Lower lobe of right lung (tissue), 2 donors: ENCODE measurements around the gene EFHD2. TPM values are rescaled to one million over a fixed set of nuclear protein-coding genes. Genes with fewer than 3 reads are reported as not detected.
A peak's percentile ranks its signal among the peaks of the same experiment; 100 is the strongest.
"Not testable (repeated sequence)": the region's sequence is repeated elsewhere in the genome, so short reads cannot be mapped to it uniquely, and the experiment has no call there.

ENCODE experiments used
- ATAC-seq, 2 donors: fragments of 200-7000 bp; cut with Tn5 transposase; one replicate each; pipeline ENCODE4 v1.9.1; 2020 to 2022; ENCODE audit warnings: mild to moderate bottlenecking in 2 of 2, moderate library complexity in 2 of 2
- DNase-seq: peaks from one replicate; pipeline ENCODE4 v3.0.0-alpha.2; 2020
- H3K27ac ChIP-seq: fragments of 200-600 bp; one replicate; pipeline ENCODE4 v1.8.0; 2022
- H3K27me3 ChIP-seq: fragments of 200-600 bp; one replicate; pipeline ENCODE4 v1.8.0; 2022; ENCODE audit warnings: low read depth
- H3K36me3 ChIP-seq: fragments of 200-600 bp; one replicate; pipeline ENCODE4 v1.8.0; 2022; ENCODE audit warnings: mild to moderate bottlenecking
- H3K4me1 ChIP-seq: fragments of 200-600 bp; one replicate; pipeline ENCODE4 v1.8.0; 2022
- H3K4me3 ChIP-seq: fragments of 200-600 bp; one replicate; pipeline ENCODE4 v1.8.0; 2022; ENCODE audit warnings: mild to moderate bottlenecking
- H3K9me3 ChIP-seq: fragments of 200-600 bp; one replicate; pipeline ENCODE4 v1.8.0; 2022
- intact Hi-C: fragments of 100-400 bp; cut with DNase I; formaldehyde crosslinking; loops from one replicate; pipeline ENCODE4 v1.11.0; 2022
- total RNA-seq: library from RNA; stranded (reverse); fragmentation: NEBNext Ultra II Directional; extraction: Animal tissue kit (Norgen Biotek cat#: 25700); gene quantifications from one replicate; pipeline ENCODE4 v1.2.1, GENCODE V29; 2021
- TF ChIP-seq, protein P1 (sequence below): fragments of 200-600 bp; IDR thresholded peaks from one replicate; pipeline ENCODE4 v1.8.0; 2022; ENCODE audit warnings: antibody characterized with exemption, mild to moderate bottlenecking
- donor health status: DM: no; HTN: yes; CAD: no; lungs with severe emphysema.

EFHD2 gene
- total RNA-seq, 1 donor from 2014 or later, result 100 TPM

DNA sequence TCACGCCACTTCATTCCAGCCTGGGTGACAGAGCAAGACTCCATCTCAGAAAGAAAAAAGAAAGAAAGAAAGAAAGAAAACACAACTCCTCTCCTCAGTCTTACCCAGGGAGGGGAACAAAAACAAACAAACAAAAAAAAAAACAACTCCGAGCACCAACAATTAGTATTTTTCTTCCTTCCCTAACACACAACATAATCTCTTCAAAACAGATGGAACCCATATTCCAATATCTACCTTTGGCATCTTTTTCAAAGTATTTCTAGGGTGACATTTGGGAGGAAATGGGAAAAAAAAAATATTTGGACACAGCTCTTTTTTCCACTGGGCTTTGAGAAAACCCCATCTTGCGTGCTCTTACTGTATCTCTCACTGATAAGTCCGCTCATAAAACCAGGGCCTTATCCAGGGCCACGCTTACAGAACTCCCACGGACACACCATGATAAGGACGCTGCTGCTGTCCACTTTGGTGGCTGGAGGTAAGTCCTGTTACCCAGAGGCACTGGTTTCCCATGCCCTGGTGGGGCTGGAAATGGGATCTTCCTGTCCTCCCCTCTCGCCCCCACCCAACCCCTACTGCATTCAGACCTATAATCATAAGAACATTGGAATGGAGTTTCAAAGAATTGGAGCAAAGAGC lies 46.7 kb downstream of the EFHD2 start, which contains the start of gene CELA2A:
Gene CELA2A, plus strand, starts transcription at position 420 of the 642 bp plus-strand sequence. Its CDS starts 22 bp downstream, at position 442.
- Histone ChIP-seq H3K4me3 (no peak within 1 kb of the TSS), H3K4me1 (no peaks in the 10 kb centered on the region), H3K27ac (no peak within 1 kb of the TSS), H3K36me3 (no peaks in the 10 kb centered on the region), H3K9me3 (no peaks in the 10 kb centered on the region), H3K27me3 (no peaks in the 10 kb centered on the region)
- TF ChIP-seq, protein P1, sequence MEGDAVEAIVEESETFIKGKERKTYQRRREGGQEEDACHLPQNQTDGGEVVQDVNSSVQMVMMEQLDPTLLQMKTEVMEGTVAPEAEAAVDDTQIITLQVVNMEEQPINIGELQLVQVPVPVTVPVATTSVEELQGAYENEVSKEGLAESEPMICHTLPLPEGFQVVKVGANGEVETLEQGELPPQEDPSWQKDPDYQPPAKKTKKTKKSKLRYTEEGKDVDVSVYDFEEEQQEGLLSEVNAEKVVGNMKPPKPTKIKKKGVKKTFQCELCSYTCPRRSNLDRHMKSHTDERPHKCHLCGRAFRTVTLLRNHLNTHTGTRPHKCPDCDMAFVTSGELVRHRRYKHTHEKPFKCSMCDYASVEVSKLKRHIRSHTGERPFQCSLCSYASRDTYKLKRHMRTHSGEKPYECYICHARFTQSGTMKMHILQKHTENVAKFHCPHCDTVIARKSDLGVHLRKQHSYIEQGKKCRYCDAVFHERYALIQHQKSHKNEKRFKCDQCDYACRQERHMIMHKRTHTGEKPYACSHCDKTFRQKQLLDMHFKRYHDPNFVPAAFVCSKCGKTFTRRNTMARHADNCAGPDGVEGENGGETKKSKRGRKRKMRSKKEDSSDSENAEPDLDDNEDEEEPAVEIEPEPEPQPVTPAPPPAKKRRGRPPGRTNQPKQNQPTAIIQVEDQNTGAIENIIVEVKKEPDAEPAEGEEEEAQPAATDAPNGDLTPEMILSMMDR, result no peak
- intact Hi-C loops, result no loop called here
- ATAC-seq (no peak), DNase-seq (no peak)

DNA sequence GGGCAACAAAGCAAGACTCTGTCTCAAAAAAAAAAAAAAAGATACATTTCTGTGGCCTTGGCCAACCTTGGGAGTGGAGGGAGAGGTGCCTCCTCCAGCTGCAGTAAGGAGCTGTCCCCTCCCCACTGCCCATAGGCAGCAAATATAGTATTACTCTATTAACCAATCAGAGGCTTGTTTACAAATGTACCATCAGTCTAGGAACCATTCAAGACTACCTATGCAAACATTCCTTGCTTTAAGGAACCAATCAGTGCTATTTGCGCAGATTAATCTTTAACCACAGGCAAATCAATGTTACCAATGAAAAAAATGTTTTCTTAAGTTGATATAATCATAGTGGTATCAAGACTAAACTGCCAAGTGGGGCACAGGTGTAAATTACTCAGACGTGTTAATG lies 47.9 kb downstream of the EFHD2 start:
- Histone ChIP-seq H3K9me3 (no peaks in the 10 kb centered on the region), H3K4me1 (no peaks in the 10 kb centered on the region), H3K36me3 (no peaks in the 10 kb centered on the region), H3K27me3 (no peaks in the 10 kb centered on the region), H3K27ac (no peak overlapping the region), H3K4me3 (no peak overlapping the region)
- DNase-seq, result no peak
- TF ChIP-seq, protein P1, result no peak
- ATAC-seq, result no peak
- intact Hi-C loops, result no loop called here

DNA sequence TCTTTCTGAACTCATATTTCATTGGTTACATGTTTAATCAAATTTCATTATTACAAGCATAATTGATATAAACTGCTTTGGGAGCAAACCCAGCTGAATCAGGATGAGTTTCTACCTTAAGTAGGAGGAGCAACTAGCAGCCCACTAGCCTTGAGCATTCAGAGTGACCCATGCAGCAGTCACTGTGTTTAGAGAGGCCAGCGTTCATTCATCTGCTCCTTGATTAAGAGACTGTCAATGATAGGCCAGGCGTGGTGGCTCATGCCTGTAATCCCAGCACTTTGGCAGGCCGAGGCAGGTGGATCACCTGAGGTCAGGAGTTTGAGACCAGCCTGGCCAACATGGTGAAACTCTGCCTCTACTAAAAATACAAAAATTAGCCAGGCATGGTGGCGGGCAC lies 48.7 kb downstream of the EFHD2 start:
- H3K36me3 ChIP-seq, H3K27ac ChIP-seq, H3K4me1 ChIP-seq, intact Hi-C loops, H3K27me3 ChIP-seq, ATAC-seq, H3K4me3 ChIP-seq, DNase-seq, H3K9me3 ChIP-seq: not testable (repeated sequence)

DNA sequence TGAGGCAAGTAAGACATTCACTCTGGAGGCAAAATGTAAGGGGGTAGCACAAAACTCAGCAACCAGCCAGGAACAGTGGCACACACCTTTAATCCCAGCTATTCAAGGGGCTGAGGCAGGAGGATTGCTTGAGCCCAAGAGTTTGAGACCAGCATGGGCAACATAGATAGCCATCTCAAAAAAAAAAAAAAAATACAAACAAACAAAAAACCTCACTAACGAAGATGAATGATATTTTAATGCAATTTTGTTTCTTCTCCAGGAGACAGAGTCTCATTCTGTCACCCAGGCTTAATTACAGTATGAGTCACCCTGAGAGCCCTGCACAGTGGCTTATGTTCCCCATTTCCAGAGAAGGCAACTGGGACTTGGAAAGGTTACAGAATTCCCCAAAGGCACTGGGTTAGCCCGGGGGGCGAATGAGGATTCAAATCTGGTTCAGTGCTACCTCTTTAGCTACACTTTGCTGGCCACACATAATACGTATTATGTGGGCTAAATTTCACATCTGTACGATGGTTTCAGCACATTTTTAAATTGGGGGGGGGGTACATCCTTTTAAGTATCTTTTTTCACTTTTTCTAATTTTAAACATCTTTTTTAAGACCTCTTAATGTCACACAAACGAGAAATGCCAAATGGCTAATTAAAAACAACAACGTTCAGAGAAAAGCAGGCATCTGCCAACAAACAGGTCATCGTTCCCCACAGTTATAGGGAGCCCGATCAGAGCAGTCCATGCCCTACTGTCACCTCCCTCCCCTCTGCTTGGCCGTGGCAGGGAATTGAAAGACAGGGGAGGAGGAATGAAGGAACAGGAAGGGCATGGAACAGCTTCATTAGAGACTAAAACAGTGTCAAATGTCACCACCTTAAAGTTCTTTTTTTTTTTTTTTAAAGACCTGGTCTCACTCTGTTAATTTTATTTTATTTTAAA lies 50.4 kb downstream of the EFHD2 start:
- Histone ChIP-seq H3K4me3 (no peak overlapping the region), H3K36me3 (no peaks in the 10 kb centered on the region), H3K27ac (no peak overlapping the region), H3K9me3 (no peaks in the 10 kb centered on the region), H3K4me1 (peaks cover 13% of the 10 kb centered on the region), H3K27me3 (no peaks in the 10 kb centered on the region)
- TF ChIP-seq, protein P1, result no peak
- intact Hi-C loops, result no loop called here
- DNase-seq (no peak), ATAC-seq (peak in 1 of 2 donors; percentile 39)

DNA sequence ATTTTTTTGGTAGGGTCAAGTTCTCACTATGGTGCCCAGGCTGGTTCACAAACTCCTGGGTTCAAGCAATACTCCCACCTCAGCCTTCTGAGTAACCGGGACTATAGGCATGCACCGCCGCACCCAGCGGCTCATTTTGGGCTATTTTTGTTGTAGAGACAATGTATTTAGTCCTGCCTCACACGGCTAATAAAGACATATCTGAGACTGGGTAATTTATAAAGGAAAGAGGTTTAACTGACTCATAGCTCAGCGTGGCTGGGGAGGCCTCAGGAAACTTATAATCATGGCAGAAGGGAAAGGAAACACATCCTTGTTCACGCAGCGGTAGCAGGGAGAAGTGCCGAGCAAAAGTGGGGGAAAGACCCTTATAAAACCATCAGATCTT lies 51.0 kb downstream of the EFHD2 start:
- H3K27ac ChIP-seq, result no peak overlapping the region
- H3K9me3 ChIP-seq, result no peaks in the 10 kb centered on the region
- DNase-seq, result no peak
- H3K4me1 ChIP-seq, result peaks cover 13% of the 10 kb centered on the region
- intact Hi-C loops, result no loop called here
- no peak for ATAC-seq
- H3K36me3 ChIP-seq, result no peaks in the 10 kb centered on the region
- H3K27me3 ChIP-seq, result no peaks in the 10 kb centered on the region
- TF ChIP-seq, protein P1, result no peak
- H3K4me3 ChIP-seq, result no peak overlapping the region

DNA sequence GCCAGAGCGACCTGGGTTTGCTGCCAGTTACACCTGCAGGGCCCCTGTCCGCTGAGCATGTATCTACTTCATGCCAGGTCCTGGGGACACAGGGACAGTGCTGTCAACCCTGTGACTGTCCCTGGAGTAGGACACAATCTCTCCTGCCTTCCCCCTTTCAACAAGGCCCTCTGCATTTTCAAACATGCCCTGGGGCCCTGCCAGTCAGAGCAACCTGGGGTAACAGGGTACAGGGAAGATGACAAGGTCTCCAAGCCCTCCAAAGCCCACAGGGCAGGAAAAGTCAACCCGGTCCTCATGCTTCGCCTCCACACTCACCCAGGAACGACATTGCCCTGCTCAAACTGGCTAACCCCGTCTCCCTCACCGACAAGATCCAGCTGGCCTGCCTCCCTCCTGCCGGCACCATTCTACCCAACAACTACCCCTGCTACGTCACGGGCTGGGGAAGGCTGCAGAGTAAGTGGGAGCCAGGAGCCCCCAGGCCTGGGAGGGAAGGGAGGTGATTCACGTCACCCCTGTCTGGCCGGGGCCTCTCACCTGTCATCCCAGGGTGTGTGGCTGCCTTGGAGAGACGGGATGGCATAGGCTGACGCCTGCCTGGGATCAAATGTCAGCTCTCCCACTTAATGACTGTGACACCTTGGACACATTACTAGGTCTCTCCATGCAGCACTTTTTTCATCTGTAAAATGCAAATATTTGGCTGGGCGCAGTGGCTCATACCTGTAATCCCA lies 53.5 kb downstream of the EFHD2 start:
- ATAC-seq, result not testable (repeated sequence)

DNA sequence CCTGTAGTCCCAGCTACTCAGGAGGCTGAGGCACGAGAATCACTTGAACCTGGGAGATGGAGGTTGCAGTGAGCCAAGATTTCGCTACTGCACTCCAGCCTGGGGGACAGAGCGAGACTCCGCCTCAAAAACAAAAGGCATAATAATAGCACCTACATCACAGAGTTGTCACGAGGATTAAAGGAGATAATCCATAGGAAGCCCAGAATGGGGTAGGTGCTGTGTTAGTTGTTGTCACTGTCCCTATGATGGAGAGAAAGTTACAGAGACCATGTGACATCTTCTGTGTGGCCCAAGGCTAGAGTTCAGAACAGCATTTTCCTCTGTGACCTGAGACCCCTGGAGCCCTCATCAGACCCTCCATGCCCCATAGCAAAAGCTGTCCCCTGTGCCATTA lies 54.2 kb downstream of the EFHD2 start:
- H3K27ac ChIP-seq, ATAC-seq, H3K27me3 ChIP-seq, DNase-seq, H3K9me3 ChIP-seq, H3K4me3 ChIP-seq, intact Hi-C loops, H3K36me3 ChIP-seq: not testable (repeated sequence)
- peaks cover 13% of the 10 kb centered on the region for H3K4me1 ChIP-seq

More for the DNA sequence above, 53.5 kb downstream of the EFHD2 start:
- H3K9me3 ChIP-seq, intact Hi-C loops, H3K4me3 ChIP-seq, H3K36me3 ChIP-seq, H3K27ac ChIP-seq, DNase-seq, H3K27me3 ChIP-seq: not testable (repeated sequence)
- H3K4me1 ChIP-seq, result peaks cover 13% of the 10 kb centered on the region
